ENCODE data around the gene UNC5B. TPM values are rescaled to one million over a fixed set of nuclear protein-coding genes. Genes with fewer than 3 reads are reported as not detected.
A peak's percentile ranks its signal among the peaks of the same experiment; 100 is the strongest.

The UNC5B gene
- total and polyA plus RNA-seq, 2 experiments from 2014 or later, result 2.7 to 6.5 TPM

- peaks cover 9% of the 10 kb centered on the region for H3K4me1 ChIP-seq (ENCODE audit: insufficient read depth)
- no peaks in the 10 kb centered on the region for H3K9me2 ChIP-seq (ENCODE audit: insufficient read depth)
- H4K20me1 ChIP-seq (ENCODE audit: insufficient read depth), result no peaks in the 10 kb centered on the region
- H3K27me3 ChIP-seq (replicated peaks; ENCODE audit: insufficient read depth), result no peaks in the 10 kb centered on the region
- H3K4me3 ChIP-seq, result no peak overlapping the region
- no peak for DNase-seq
- no peaks in the 10 kb centered on the region for H3K9me3 ChIP-seq (ENCODE audit: low read depth)
- no peak overlapping the region for H2AFZ ChIP-seq
- in situ Hi-C loops (cut with MboI), result no loop called here
- H3F3A ChIP-seq (ENCODE audit: insufficient read depth), result no peaks in the 10 kb centered on the region; the same call in 1 of the 2 replicates
- no peak overlapping the region for H3K9ac ChIP-seq
- TF ChIP-seq EZH2 (IDR thresholded peaks at IDR 0.05; ENCODE audit: insufficient read depth, poor library complexity, severe bottlenecking) (no peak), EZH2phosphoT487 (IDR thresholded peaks at IDR 0.05; ENCODE audit: insufficient read depth, low read depth) (no peak)
- 81% methylated on average over 4 of the region's 4 CpGs for WGBS, 2 experiments (ENCODE audit: low coverage in 1 of 2, low lambda C conversion rate in 2 of 2, missing lambda C conversion rate in 2 of 2)
- no peak overlapping the region for H3K27ac ChIP-seq
- H3K36me3 ChIP-seq (ENCODE audit: low read depth), result no peaks in the 10 kb centered on the region
- H3K79me2 ChIP-seq (ENCODE audit: insufficient read depth), result no peaks in the 10 kb centered on the region
- no peak overlapping the region for H3K4me2 ChIP-seq (ENCODE audit: unreplicated experiment)
Measured at GRCh38 chr10:71238626-71239025, 26.3 kb downstream of the UNC5B start.

GRCh38 chr10:71239131-71239915 lies 27.0 kb downstream of the UNC5B start:
- Histone ChIP-seq H3K36me3 (ENCODE audit: low read depth) (no peaks in the 10 kb centered on the region), H3F3A (ENCODE audit: insufficient read depth) (peaks cover 2% of the 10 kb centered on the region; the same call in 1 of the 2 replicates), H3K79me2 (ENCODE audit: insufficient read depth) (no peaks in the 10 kb centered on the region), H2AFZ (no peak overlapping the region), H3K4me1 (ENCODE audit: insufficient read depth) (peaks cover 16% of the 10 kb centered on the region), H3K4me3 (no peak overlapping the region), H3K9me3 (ENCODE audit: low read depth) (no peaks in the 10 kb centered on the region), H3K4me2 (ENCODE audit: unreplicated experiment) (no peak overlapping the region), H3K9me2 (ENCODE audit: insufficient read depth) (no peaks in the 10 kb centered on the region), H4K20me1 (ENCODE audit: insufficient read depth) (no peaks in the 10 kb centered on the region), H3K9ac (no peak overlapping the region), H3K27me3 (replicated peaks; ENCODE audit: insufficient read depth) (no peaks in the 10 kb centered on the region), H3K27ac (no peak overlapping the region)
- DNase-seq, result no peak
- 82 to 88% methylated on average over 13 of the region's 13 CpGs for WGBS, 2 experiments (ENCODE audit: low coverage in 1 of 2, low lambda C conversion rate in 2 of 2, missing lambda C conversion rate in 2 of 2)
- in situ Hi-C loops (cut with MboI), result no loop called here
- TF ChIP-seq EZH2 (IDR thresholded peaks at IDR 0.05; ENCODE audit: insufficient read depth, poor library complexity, severe bottlenecking), result no peak
- TF ChIP-seq EZH2phosphoT487 (IDR thresholded peaks at IDR 0.05; ENCODE audit: insufficient read depth, low read depth), result no peak

- H3K4me2 ChIP-seq (ENCODE audit: unreplicated experiment), result no peak overlapping the region
Measured at GRCh38 chr10:71239946-71240795, 27.8 kb downstream of the UNC5B start.

GRCh38 chr10:71241114-71241829 lies 28.9 kb downstream of the UNC5B start:
- no peak for TF ChIP-seq EZH2phosphoT487 (IDR thresholded peaks at IDR 0.05; ENCODE audit: insufficient read depth, low read depth)
- no peak for TF ChIP-seq EZH2 (IDR thresholded peaks at IDR 0.05; ENCODE audit: insufficient read depth, poor library complexity, severe bottlenecking)
- Histone ChIP-seq H3K27ac (no peak overlapping the region), H3K9me2 (ENCODE audit: insufficient read depth) (no peaks in the 10 kb centered on the region), H3F3A (ENCODE audit: insufficient read depth) (peaks cover 4% of the 10 kb centered on the region; the same call in 1 of the 2 replicates), H3K36me3 (ENCODE audit: low read depth) (no peaks in the 10 kb centered on the region), H3K9me3 (ENCODE audit: low read depth) (no peaks in the 10 kb centered on the region), H3K79me2 (ENCODE audit: insufficient read depth) (no peaks in the 10 kb centered on the region), H4K20me1 (ENCODE audit: insufficient read depth) (no peaks in the 10 kb centered on the region), H3K27me3 (replicated peaks; ENCODE audit: insufficient read depth) (no peaks in the 10 kb centered on the region), H2AFZ (no peak overlapping the region), H3K4me3 (no peak overlapping the region), H3K4me1 (ENCODE audit: insufficient read depth) (peaks cover 20% of the 10 kb centered on the region), H3K9ac (no peak overlapping the region), H3K4me2 (ENCODE audit: unreplicated experiment) (no peak overlapping the region)
- 70 to 71% methylated on average over 11 of the region's 11 CpGs for WGBS, 2 experiments (ENCODE audit: low coverage in 1 of 2, low lambda C conversion rate in 2 of 2, missing lambda C conversion rate in 2 of 2)
- in situ Hi-C loops (cut with MboI), result no loop called here
- peak; percentile 60 for DNase-seq

More at GRCh38 chr10:71239946-71240795, 27.8 kb downstream of the UNC5B start:
- Histone ChIP-seq H3K9ac (no peak overlapping the region), H2AFZ (no peak overlapping the region), H3K4me1 (ENCODE audit: insufficient read depth) (peaks cover 22% of the 10 kb centered on the region), H3K9me3 (ENCODE audit: low read depth) (no peaks in the 10 kb centered on the region), H3K27ac (no peak overlapping the region), H3K9me2 (ENCODE audit: insufficient read depth) (no peaks in the 10 kb centered on the region), H3F3A (ENCODE audit: insufficient read depth) (peaks cover 4% of the 10 kb centered on the region; the same call in 1 of the 2 replicates), H3K79me2 (ENCODE audit: insufficient read depth) (no peaks in the 10 kb centered on the region), H3K36me3 (ENCODE audit: low read depth) (no peaks in the 10 kb centered on the region), H3K4me3 (no peak overlapping the region), H3K27me3 (replicated peaks; ENCODE audit: insufficient read depth) (no peaks in the 10 kb centered on the region), H4K20me1 (ENCODE audit: insufficient read depth) (no peaks in the 10 kb centered on the region)
- TF ChIP-seq EZH2phosphoT487 (IDR thresholded peaks at IDR 0.05; ENCODE audit: insufficient read depth, low read depth) (no peak), EZH2 (IDR thresholded peaks at IDR 0.05; ENCODE audit: insufficient read depth, poor library complexity, severe bottlenecking) (no peak)
- 91 to 95% methylated on average over 20 to 22 of the region's 22 CpGs for WGBS, 2 experiments (ENCODE audit: low coverage in 1 of 2, low lambda C conversion rate in 2 of 2, missing lambda C conversion rate in 2 of 2)
- DNase-seq, result no peak
- in situ Hi-C loops (cut with MboI), result no loop called here
